NT2/D1 (cell line): Measurements from ENCODE around the gene AKAP9.
"Not testable (repeated sequence)": the region's sequence is repeated elsewhere in the genome, so short reads cannot be mapped to it uniquely, and the experiment has no call there.

Experiments
- SUZ12 ChIP-seq: IDR thresholded peaks from 2 replicates; pipeline ENCODE4 v1.6.1; 2011; ENCODE audit not compliant: insufficient read length, insufficient read depth; ENCODE audit errors: extremely low read depth
- ZNF274 ChIP-seq: IDR thresholded peaks from 2 replicates; pipeline ENCODE4 v1.6.1; 2011; ENCODE audit warnings: mild to moderate bottlenecking, low read depth, low read length

GRCh38 chr7:92027128-92027527, 86.5 kb downstream of the AKAP9 start:
- not testable (repeated sequence) for TF ChIP-seq ZNF274, SUZ12
